ENCODE data around the gene DHRSX. TPM values are rescaled to one million over a fixed set of nuclear protein-coding genes. Genes with fewer than 3 reads are reported as not detected.

The DHRSX gene
- total and polyA plus RNA-seq, 9 of the 15 experiments (the other 6 are each of a cell fraction or from before 2014, with no cell fraction given) = 0.59 to 11.0 (median 6.2) TPM

GRCh38 chrX:2242980-2243379 is 257.8 kb downstream of the DHRSX start:
- no peaks in the 10 kb centered on the region for H3K27me3 ChIP-seq (ENCODE audit: control insufficient read depth in 2 of 2, insufficient read depth in 2 of 2, low read length in 2 of 2)
- TF ChIP-seq ZBTB40 (IDR thresholded peaks at IDR 0.05) (no peak), ZBTB40 (CRISPR knock-in tag; IDR thresholded peaks at IDR 0.05) (no peak), NONO (IDR thresholded peaks at IDR 0.05; ENCODE audit: low read depth in 2 of 2, low read length in 1 of 2) (no peak), MXI1 (IDR thresholded peaks at IDR 0.05; ENCODE audit: low read depth, low read length) (no peak), CREBBP (IDR thresholded peaks at IDR 0.05; ENCODE audit: low read depth, low read length) (no peak), TCFL5 (CRISPR knock-in tag; conservative IDR thresholded peaks at IDR 0.05) (no peak), HIVEP1 (CRISPR knock-in tag; IDR thresholded peaks at IDR 0.05) (no peak), ZNF408 (CRISPR knock-in tag; IDR thresholded peaks at IDR 0.05; ENCODE audit: low read depth) (no peak), GTF2E2 (tag; IDR thresholded peaks at IDR 0.05) (no peak), SMARCA4 (IDR thresholded peaks at IDR 0.05) (no peak)
- WGBS (ENCODE audit: insufficient coverage, low coverage, missing lambda C conversion rate) = 93% methylated on average over 8 of the region's 22 CpGs
- no peak overlapping the region for H3K4me2 ChIP-seq (ENCODE audit: insufficient read depth, low read length)
- no peaks in the 10 kb centered on the region for H3K79me2 ChIP-seq (ENCODE audit: control insufficient read depth, insufficient read depth, low read length)
- no peak overlapping the region for H3K9ac ChIP-seq (ENCODE audit: insufficient read depth in 1 of 2, low read depth in 2 of 2, low read length in 2 of 2)
- ChIA-PET POLR2A (no interaction called here), CTCF (ENCODE audit: low intra/inter-chr PET ratio) (no interaction called here)
- H2AFZ ChIP-seq (ENCODE audit: low read depth, low read length) = no peak overlapping the region
- no peak overlapping the region for H3K4me3 ChIP-seq
- H3K4me1 ChIP-seq (replicated peaks in 1 of 2; ENCODE audit: control insufficient read depth in 2 of 2, insufficient read depth in 2 of 2, low read length in 2 of 2) = peaks cover 0 to 5% of the 10 kb centered on the region in 2 experiments; a peak in 2 of 5 replicates
- H3K9me1 ChIP-seq (ENCODE audit: control insufficient read depth, insufficient read depth, low read length) = no peaks in the 10 kb centered on the region
- no TSS peak for BruUV-seq (replicated peaks)
- H4K20me1 ChIP-seq (replicated peaks; ENCODE audit: control insufficient read depth, insufficient read depth, low read length) = no peaks in the 10 kb centered on the region
- in situ Hi-C loops (cut with MboI) (no loop called here), intact Hi-C loops (cut with micrococcal nuclease) (no loop called here)
- H3K27ac ChIP-seq (ENCODE audit: extremely low read depth, low read depth, low read length) = no peak overlapping the region
- no peaks in the 10 kb centered on the region for H3K36me3 ChIP-seq (ENCODE audit: control insufficient read depth, insufficient read depth, low read length)
- ATAC-seq (no peak), FAIRE-seq (no peak), DNase-seq (ENCODE audit: extremely low read depth in 1 of 4, low spot score in 3 of 4) (no peak)
- H3K9me3 ChIP-seq (replicated peaks; ENCODE audit: control insufficient read depth, insufficient read depth, low read depth, low read length) = no peaks in the 10 kb centered on the region
